ENCODE results near the gene TBC1D10A.
A peak's percentile ranks its signal among the peaks of the same experiment; 100 is the strongest.

The TBC1D10A gene

GRCh38 chr22:30244066-30244465 is 82.7 kb downstream of the TBC1D10A start:
- peak; percentile 45 for DNase-seq

GRCh38 chr22:30243661-30244060 is 83.1 kb downstream of the TBC1D10A start:
- peak; percentile 56 for DNase-seq

All from activated CD4-positive, alpha-beta T cell treated with anti-CD3 and anti-CD28 coated beads, Interleukin-2, amount 50 U/mL, for 16 hours (primary cell).